ENCODE results near the gene ATP2A1. TPM values are rescaled to one million over a fixed set of nuclear protein-coding genes. Genes with fewer than 3 reads are reported as not detected.

The ATP2A1 gene
- total RNA-seq, 1 donor from 2014 or later: 8.2 TPM

DNA sequence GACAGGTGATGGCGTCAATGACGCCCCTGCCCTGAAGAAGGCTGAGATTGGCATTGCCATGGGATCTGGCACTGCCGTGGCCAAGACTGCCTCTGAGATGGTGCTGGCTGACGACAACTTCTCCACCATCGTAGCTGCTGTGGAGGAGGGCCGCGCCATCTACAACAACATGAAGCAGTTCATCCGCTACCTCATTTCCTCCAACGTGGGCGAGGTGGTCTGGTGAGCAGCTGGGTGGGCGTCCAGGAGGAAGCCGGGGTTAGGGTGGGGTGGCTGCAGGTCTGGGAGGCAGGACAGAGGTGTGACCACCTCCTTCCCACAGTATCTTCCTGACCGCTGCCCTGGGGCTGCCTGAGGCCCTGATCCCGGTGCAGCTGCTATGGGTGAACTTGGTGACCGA is 23.6 kb downstream of the ATP2A1 start:
- no peak overlapping the region for H2AFZ ChIP-seq (replicated peaks)
- H3K4me3 Mint-ChIP-seq: no peak overlapping the region
- peaks cover 2% of the 10 kb centered on the region for H3K27me3 Mint-ChIP-seq (ENCODE audit: insufficient read depth, low read depth)
- H3K36me3 Mint-ChIP-seq: no peaks in the 10 kb centered on the region
- no peaks in the 10 kb centered on the region for H3K36me3 ChIP-seq
- H3K79me2 ChIP-seq (ENCODE audit: low read depth): no peaks in the 10 kb centered on the region
- no peak overlapping the region for H3K4me3 ChIP-seq
- H3K4me1 ChIP-seq: no peaks in the 10 kb centered on the region
- no peak for DNase-seq (ENCODE audit: low spot score)
- H3K4me1 Mint-ChIP-seq: no peaks in the 10 kb centered on the region
- H3K9ac ChIP-seq: no peak overlapping the region
- no peak overlapping the region for H3K4me2 ChIP-seq
- no peaks in the 10 kb centered on the region for H3F3A ChIP-seq (ENCODE audit: low read depth)
- no peaks in the 10 kb centered on the region for H3K9me3 ChIP-seq (ENCODE audit: low read depth)
- no peaks in the 10 kb centered on the region for H3K27me3 ChIP-seq
- no peaks in the 10 kb centered on the region for H3K9me3 Mint-ChIP-seq
- TF ChIP-seq EZH2phosphoT487 (IDR thresholded peaks at IDR 0.05) (no peak), EZH2 (IDR thresholded peaks at IDR 0.05) (no peak)
- TF ChIP-seq, protein P1, sequence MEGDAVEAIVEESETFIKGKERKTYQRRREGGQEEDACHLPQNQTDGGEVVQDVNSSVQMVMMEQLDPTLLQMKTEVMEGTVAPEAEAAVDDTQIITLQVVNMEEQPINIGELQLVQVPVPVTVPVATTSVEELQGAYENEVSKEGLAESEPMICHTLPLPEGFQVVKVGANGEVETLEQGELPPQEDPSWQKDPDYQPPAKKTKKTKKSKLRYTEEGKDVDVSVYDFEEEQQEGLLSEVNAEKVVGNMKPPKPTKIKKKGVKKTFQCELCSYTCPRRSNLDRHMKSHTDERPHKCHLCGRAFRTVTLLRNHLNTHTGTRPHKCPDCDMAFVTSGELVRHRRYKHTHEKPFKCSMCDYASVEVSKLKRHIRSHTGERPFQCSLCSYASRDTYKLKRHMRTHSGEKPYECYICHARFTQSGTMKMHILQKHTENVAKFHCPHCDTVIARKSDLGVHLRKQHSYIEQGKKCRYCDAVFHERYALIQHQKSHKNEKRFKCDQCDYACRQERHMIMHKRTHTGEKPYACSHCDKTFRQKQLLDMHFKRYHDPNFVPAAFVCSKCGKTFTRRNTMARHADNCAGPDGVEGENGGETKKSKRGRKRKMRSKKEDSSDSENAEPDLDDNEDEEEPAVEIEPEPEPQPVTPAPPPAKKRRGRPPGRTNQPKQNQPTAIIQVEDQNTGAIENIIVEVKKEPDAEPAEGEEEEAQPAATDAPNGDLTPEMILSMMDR (IDR thresholded peaks at IDR 0.05): no peak
- no peak overlapping the region for H3K27ac Mint-ChIP-seq
- no peaks in the 10 kb centered on the region for H4K20me1 ChIP-seq (ENCODE audit: low read depth)
- H3K27ac ChIP-seq: no peak overlapping the region

DNA sequence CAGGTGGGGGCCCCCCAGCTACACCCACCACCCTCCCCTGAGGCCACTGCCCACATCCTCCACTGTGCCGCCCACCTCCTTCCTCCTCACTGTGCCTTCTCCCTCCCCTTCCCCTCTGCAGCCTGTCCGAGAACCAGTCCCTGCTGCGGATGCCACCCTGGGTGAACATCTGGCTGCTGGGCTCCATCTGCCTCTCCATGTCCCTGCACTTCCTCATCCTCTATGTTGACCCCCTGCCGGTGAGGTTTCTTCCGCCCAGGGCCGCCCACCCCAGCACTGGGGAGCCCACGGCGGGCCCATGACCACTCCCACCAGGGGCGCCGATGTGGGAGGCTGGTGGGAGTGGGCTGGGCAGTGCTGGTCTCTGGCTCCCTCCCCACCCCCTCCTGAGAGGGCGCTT is 24.6 kb downstream of the ATP2A1 start:
- Histone ChIP-seq H3K79me2 (ENCODE audit: low read depth) (no peaks in the 10 kb centered on the region), H2AFZ (replicated peaks) (no peak overlapping the region), H3K4me1 (no peaks in the 10 kb centered on the region), H3K27ac (no peak overlapping the region), H3K9ac (no peak overlapping the region), H3K4me3 (no peak overlapping the region), H3K27me3 (no peaks in the 10 kb centered on the region), H3K9me3 (ENCODE audit: low read depth) (no peaks in the 10 kb centered on the region), H3F3A (ENCODE audit: low read depth) (no peaks in the 10 kb centered on the region), H3K36me3 (no peaks in the 10 kb centered on the region), H3K4me2 (no peak overlapping the region), H4K20me1 (ENCODE audit: low read depth) (no peaks in the 10 kb centered on the region)
- H3K27me3 Mint-ChIP-seq (ENCODE audit: insufficient read depth, low read depth): peaks cover under 1% of the 10 kb centered on the region
- no peak for TF ChIP-seq EZH2 (IDR thresholded peaks at IDR 0.05)
- TF ChIP-seq EZH2phosphoT487 (IDR thresholded peaks at IDR 0.05): no peak
- TF ChIP-seq, protein P1 (IDR thresholded peaks at IDR 0.05): no peak
- DNase-seq (ENCODE audit: low spot score): no peak
- no peak overlapping the region for H3K4me3 Mint-ChIP-seq
- no peak overlapping the region for H3K27ac Mint-ChIP-seq
- H3K4me1 Mint-ChIP-seq: no peaks in the 10 kb centered on the region
- H3K36me3 Mint-ChIP-seq: no peaks in the 10 kb centered on the region
- no peaks in the 10 kb centered on the region for H3K9me3 Mint-ChIP-seq

DNA sequence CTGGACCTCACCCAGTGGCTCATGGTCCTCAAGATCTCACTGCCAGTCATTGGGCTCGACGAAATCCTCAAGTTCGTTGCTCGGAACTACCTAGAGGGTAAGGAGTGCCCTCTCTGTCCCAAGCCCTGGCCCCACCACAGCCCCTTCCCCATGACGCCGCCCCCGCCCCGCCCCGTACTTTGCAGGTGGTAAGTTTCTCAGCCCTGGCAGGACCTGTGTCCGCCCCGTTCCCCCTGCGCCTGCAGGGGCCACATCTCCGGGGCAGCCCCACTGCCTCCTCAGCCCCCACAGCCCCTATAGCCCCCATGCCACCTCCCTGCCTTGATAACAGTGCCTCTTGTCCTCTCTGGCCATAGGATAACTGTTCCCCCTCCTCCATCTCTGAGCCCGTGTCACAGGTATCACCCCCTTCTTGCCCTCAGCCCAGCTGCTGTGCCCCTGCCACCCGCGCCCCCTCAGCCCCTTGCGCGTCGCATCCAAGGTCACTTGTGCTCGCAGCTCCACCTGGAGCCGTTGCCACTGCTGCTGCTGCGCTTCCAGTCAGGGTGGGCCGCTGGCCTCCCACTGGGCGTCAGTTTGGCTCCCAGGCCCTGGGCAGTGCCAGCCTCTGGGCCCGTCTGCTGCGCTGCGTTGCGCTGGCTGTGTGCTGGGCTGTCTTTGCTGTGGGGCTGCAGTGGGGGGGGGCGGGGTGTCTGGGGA is 25.2 kb downstream of the ATP2A1 start:
- no peaks in the 10 kb centered on the region for H3K79me2 ChIP-seq (ENCODE audit: low read depth)
- no peak for TF ChIP-seq EZH2phosphoT487 (IDR thresholded peaks at IDR 0.05)
- TF ChIP-seq EZH2 (IDR thresholded peaks at IDR 0.05): no peak
- TF ChIP-seq, protein P1 (IDR thresholded peaks at IDR 0.05): no peak
- H3K27ac ChIP-seq: no peak overlapping the region
- no peak overlapping the region for H3K27ac Mint-ChIP-seq
- no peaks in the 10 kb centered on the region for H4K20me1 ChIP-seq (ENCODE audit: low read depth)
- H3K4me2 ChIP-seq: no peak overlapping the region
- no peaks in the 10 kb centered on the region for H3F3A ChIP-seq (ENCODE audit: low read depth)
- H3K36me3 ChIP-seq: no peaks in the 10 kb centered on the region
- DNase-seq (ENCODE audit: low spot score): no peak
- no peak overlapping the region for H3K9ac ChIP-seq
- H3K9me3 Mint-ChIP-seq: no peaks in the 10 kb centered on the region
- no peaks in the 10 kb centered on the region for H3K36me3 Mint-ChIP-seq
- H3K27me3 ChIP-seq: no peaks in the 10 kb centered on the region
- no peaks in the 10 kb centered on the region for H3K4me1 ChIP-seq
- H3K4me3 ChIP-seq: no peak overlapping the region
- H2AFZ ChIP-seq (replicated peaks): no peak overlapping the region
- no peaks in the 10 kb centered on the region for H3K27me3 Mint-ChIP-seq (ENCODE audit: insufficient read depth, low read depth)
- H3K4me1 Mint-ChIP-seq: no peaks in the 10 kb centered on the region
- H3K4me3 Mint-ChIP-seq: no peak overlapping the region
- H3K9me3 ChIP-seq (ENCODE audit: low read depth): no peaks in the 10 kb centered on the region

All from neural progenitor cell (in vitro differentiated cells).